ENCODE measurements around the gene TAF4. TPM values are rescaled to one million over a fixed set of nuclear protein-coding genes. Genes with fewer than 3 reads are reported as not detected.

The TAF4 gene
- total RNA-seq, 1 experiment from 2014 or later = 19.5 TPM

DNA sequence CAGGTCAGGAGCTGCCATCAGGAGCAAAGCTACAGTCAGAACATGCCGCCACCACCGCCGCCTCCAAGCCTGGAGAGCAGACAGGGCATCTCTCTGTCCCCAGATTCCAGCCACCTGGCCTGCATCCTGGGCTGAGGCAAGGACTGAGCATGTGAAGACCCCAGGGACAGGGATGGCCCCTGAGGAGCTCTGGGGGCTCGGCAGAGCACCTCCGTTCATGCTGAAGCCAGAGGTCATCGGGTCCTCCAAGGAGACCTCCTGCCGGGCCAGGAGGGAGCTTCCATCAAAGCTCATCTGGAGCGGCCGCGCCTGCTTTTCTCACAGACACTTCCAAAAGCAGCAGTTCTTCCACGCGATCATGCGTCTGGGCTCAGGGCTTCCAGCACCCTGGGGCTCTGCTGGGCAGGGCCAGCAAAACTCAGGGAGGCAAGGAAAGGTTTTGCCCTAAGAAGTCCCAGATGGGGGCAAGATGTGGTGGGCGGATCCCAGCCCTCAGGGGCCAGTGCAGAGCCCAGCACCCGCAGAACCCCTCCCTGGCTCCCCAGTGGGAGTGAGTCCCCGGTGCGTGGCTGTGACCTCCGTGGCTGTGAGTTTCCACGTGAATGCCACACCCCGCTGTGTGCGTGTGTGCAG, 138.4 kb downstream of the TAF4 start:
- H3K9me3 ChIP-seq (ENCODE audit: low read length) = no peaks in the 10 kb centered on the region; the same call in 1 of the 2 replicates
- no peak for DNase-seq
- no peak overlapping the region for H3K4me3 ChIP-seq (ENCODE audit: low read length)
- H3K27ac ChIP-seq (ENCODE audit: low read length) = no peak overlapping the region
- H3K36me3 ChIP-seq (ENCODE audit: insufficient read depth, low read length) = no peaks in the 10 kb centered on the region
- H3K9me2 ChIP-seq (replicated peaks; ENCODE audit: insufficient read depth, low read length) = no peaks in the 10 kb centered on the region
- no peaks in the 10 kb centered on the region for H4K20me1 ChIP-seq (ENCODE audit: insufficient read depth, low read depth, low read length)
- no peak overlapping the region for H3K9ac ChIP-seq (ENCODE audit: low read length)
- H3K4me2 ChIP-seq (ENCODE audit: low read depth, low read length, poor library complexity, severe bottlenecking) = no peak overlapping the region
- H3K4me1 ChIP-seq (ENCODE audit: low read length) = no peaks in the 10 kb centered on the region
- H3K79me2 ChIP-seq (ENCODE audit: low read length) = no peaks in the 10 kb centered on the region
- H3K27me3 ChIP-seq (ENCODE audit: low read length) = no peaks in the 10 kb centered on the region
- H2AFZ ChIP-seq (ENCODE audit: low read length) = no peak overlapping the region

DNA sequence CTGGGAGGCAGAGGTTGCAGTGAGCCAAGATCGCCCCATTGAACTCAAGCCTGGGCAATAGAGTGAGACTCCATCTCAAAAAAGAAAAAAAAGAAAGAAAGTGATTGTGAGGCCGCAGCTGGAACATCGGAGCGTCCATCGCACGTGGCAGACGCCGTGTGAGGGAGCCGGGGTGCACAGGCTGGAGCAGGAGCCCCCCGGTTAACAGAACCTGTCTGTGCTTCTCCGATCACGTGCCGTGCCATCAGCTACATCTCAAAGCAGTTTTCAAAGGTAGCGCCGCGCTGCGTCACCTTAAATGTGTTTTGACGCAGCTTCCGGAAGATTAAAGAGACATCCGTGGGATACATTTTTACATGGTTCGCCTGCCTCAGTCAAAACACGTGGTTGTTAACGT, 138.9 kb downstream of the TAF4 start:
- Histone ChIP-seq H3K9me2 (replicated peaks; ENCODE audit: insufficient read depth, low read length) (no peaks in the 10 kb centered on the region), H4K20me1 (ENCODE audit: insufficient read depth, low read depth, low read length) (no peaks in the 10 kb centered on the region), H3K36me3 (ENCODE audit: insufficient read depth, low read length) (no peaks in the 10 kb centered on the region), H3K79me2 (ENCODE audit: low read length) (no peaks in the 10 kb centered on the region), H3K4me1 (ENCODE audit: low read length) (no peaks in the 10 kb centered on the region), H3K4me3 (ENCODE audit: low read length) (no peak overlapping the region), H3K27ac (ENCODE audit: low read length) (no peak overlapping the region), H3K9ac (ENCODE audit: low read length) (no peak overlapping the region), H3K27me3 (ENCODE audit: low read length) (no peaks in the 10 kb centered on the region), H3K4me2 (ENCODE audit: low read depth, low read length, poor library complexity, severe bottlenecking) (no peak overlapping the region), H2AFZ (ENCODE audit: low read length) (no peak overlapping the region), H3K9me3 (ENCODE audit: low read length) (no peaks in the 10 kb centered on the region; the same call in 1 of the 2 replicates)
- no peak for DNase-seq

DNA sequence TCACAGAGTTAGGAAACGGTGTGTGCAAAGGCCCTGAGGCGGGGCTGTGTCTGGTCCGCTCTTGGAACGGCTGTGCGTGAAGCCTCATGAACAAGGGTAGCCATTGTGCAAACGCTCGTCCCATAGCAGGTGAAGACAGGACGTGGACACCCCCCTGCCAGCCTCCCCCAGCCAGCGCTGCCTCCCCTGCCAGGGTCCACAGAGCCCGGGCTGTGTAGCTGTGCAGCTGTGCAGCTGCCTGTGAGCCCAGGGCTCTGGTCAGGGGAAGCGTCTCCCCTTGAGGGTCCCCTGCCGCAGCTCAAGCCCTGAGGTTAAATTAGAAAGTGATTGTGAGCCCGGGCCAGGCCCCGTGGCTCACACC, 139.4 kb downstream of the TAF4 start:
- Histone ChIP-seq H3K9me2 (replicated peaks; ENCODE audit: insufficient read depth, low read length) (no peaks in the 10 kb centered on the region), H3K79me2 (ENCODE audit: low read length) (no peaks in the 10 kb centered on the region), H3K4me1 (ENCODE audit: low read length) (no peaks in the 10 kb centered on the region), H4K20me1 (ENCODE audit: insufficient read depth, low read depth, low read length) (no peaks in the 10 kb centered on the region), H3K4me2 (ENCODE audit: low read depth, low read length, poor library complexity, severe bottlenecking) (no peak overlapping the region), H3K27ac (ENCODE audit: low read length) (no peak overlapping the region), H3K9me3 (ENCODE audit: low read length) (no peaks in the 10 kb centered on the region; the same call in 1 of the 2 replicates), H3K36me3 (ENCODE audit: insufficient read depth, low read length) (no peaks in the 10 kb centered on the region), H2AFZ (ENCODE audit: low read length) (no peak overlapping the region), H3K4me3 (ENCODE audit: low read length) (no peak overlapping the region), H3K9ac (ENCODE audit: low read length) (no peak overlapping the region), H3K27me3 (ENCODE audit: low read length) (no peaks in the 10 kb centered on the region)
- no peak for DNase-seq

- DNase-seq = no peak
- no peaks in the 10 kb centered on the region for H3K27me3 ChIP-seq (ENCODE audit: low read length)
- H3K9ac ChIP-seq (ENCODE audit: low read length) = no peak overlapping the region
- no peaks in the 10 kb centered on the region for H3K36me3 ChIP-seq (ENCODE audit: insufficient read depth, low read length)
- no peaks in the 10 kb centered on the region for H3K4me1 ChIP-seq (ENCODE audit: low read length)
- no peak overlapping the region for H3K27ac ChIP-seq (ENCODE audit: low read length)
- no peaks in the 10 kb centered on the region for H3K79me2 ChIP-seq (ENCODE audit: low read length)
- no peaks in the 10 kb centered on the region for H4K20me1 ChIP-seq (ENCODE audit: insufficient read depth, low read depth, low read length)
- no peak overlapping the region for H3K4me2 ChIP-seq (ENCODE audit: low read depth, low read length, poor library complexity, severe bottlenecking)
- H3K4me3 ChIP-seq (ENCODE audit: low read length) = no peak overlapping the region
- H2AFZ ChIP-seq (ENCODE audit: low read length) = no peak overlapping the region
- H3K9me2 ChIP-seq (replicated peaks; ENCODE audit: insufficient read depth, low read length) = no peaks in the 10 kb centered on the region
- H3K9me3 ChIP-seq (ENCODE audit: low read length) = no peaks in the 10 kb centered on the region; the same call in 1 of the 2 replicates
These were observed 140.0 kb downstream of the TAF4 start for GRCh38 chr20:61925555-61926252.

- H3K4me2 ChIP-seq (ENCODE audit: low read depth, low read length, poor library complexity, severe bottlenecking) = no peak overlapping the region
- H3K9me2 ChIP-seq (replicated peaks; ENCODE audit: insufficient read depth, low read length) = no peaks in the 10 kb centered on the region
- H2AFZ ChIP-seq (ENCODE audit: low read length) = no peak overlapping the region
- H3K9ac ChIP-seq (ENCODE audit: low read length) = no peak overlapping the region
- no peak overlapping the region for H3K27ac ChIP-seq (ENCODE audit: low read length)
- no peaks in the 10 kb centered on the region for H4K20me1 ChIP-seq (ENCODE audit: insufficient read depth, low read depth, low read length)
- no peak for DNase-seq
- H3K4me1 ChIP-seq (ENCODE audit: low read length) = no peaks in the 10 kb centered on the region
- H3K79me2 ChIP-seq (ENCODE audit: low read length) = no peaks in the 10 kb centered on the region
- no peak overlapping the region for H3K4me3 ChIP-seq (ENCODE audit: low read length)
- peaks cover 5% of the 10 kb centered on the region; the same call in 1 of the 2 replicates for H3K9me3 ChIP-seq (ENCODE audit: low read length)
- H3K36me3 ChIP-seq (ENCODE audit: insufficient read depth, low read length) = no peaks in the 10 kb centered on the region
- no peaks in the 10 kb centered on the region for H3K27me3 ChIP-seq (ENCODE audit: low read length)
These were observed 140.7 kb downstream of the TAF4 start for GRCh38 chr20:61924858-61925554.

Small RNA genes within 50 kb of the gene (small RNA-seq; reads per million reads assigned to genes)
- gene MIR3195 = not detected

Other genes with a start within 250 kb of the TAF4 start
- gene LSM14B, start 56.6 kb upstream of the TAF4 start, total RNA-seq (2014; rRNA removed; shearing (Covaris generic); ENCODE audit: low replicate concordance) = 16.1 and 32.3 TPM in 2 replicates
- gene PSMA7, start 77.5 kb upstream of the TAF4 start, total RNA-seq (2014; rRNA removed; shearing (Covaris generic); ENCODE audit: low replicate concordance) = 181 and 259 TPM in 2 replicates
- 12.3 and 13.1 TPM in 2 replicates for gene SS18L1, start 77.9 kb upstream of the TAF4 start, total RNA-seq (2014; rRNA removed; shearing (Covaris generic); ENCODE audit: low replicate concordance)
- gene MTG2, start 117.1 kb upstream of the TAF4 start, total RNA-seq (2014; rRNA removed; shearing (Covaris generic); ENCODE audit: low replicate concordance) = 20.2 and 31.5 TPM in 2 replicates
- gene HRH3, start 154.4 kb upstream of the TAF4 start, total RNA-seq (2014; rRNA removed; shearing (Covaris generic); ENCODE audit: low replicate concordance) = not detected in 2 replicates
- 19.1 and 22.6 TPM in 2 replicates for gene OSBPL2, start 172.6 kb upstream of the TAF4 start, total RNA-seq (2014; rRNA removed; shearing (Covaris generic); ENCODE audit: low replicate concordance)
- gene ADRM1, start 237.1 kb upstream of the TAF4 start, total RNA-seq (2014; rRNA removed; shearing (Covaris generic); ENCODE audit: low replicate concordance) = 53.5 and 109 TPM in 2 replicates